Caco-2 (cell line): ENCODE data around the gene GRID1. TPM values are rescaled to one million over a fixed set of nuclear protein-coding genes. Genes with fewer than 3 reads are reported as not detected.

Experiments
- BruUV-seq: library from RNA; stranded (reverse); fragments of 400-500 nt; replicated peaks from 2 replicates; lab custom pipeline; 2021; lab: Mats Ljungman, UMichigan
- CTCF ChIA-PET: fragments of 300-600 bp; sonication (Branson Sonifier 250); formaldehyde crosslinking; loops from one replicate; lab custom pipeline; 2022; ENCODE audit warnings: antibody characterized with exemption; lab: Charles Lee
- POLR2A ChIA-PET: fragments of 300-600 bp; sonication (Branson Sonifier 250); formaldehyde crosslinking; loops from one replicate; lab custom pipeline; 2022; ENCODE audit warnings: antibody characterized with exemption; lab: Charles Lee
- DNase-seq, 2 experiments: peaks; one replicate each; pipeline versions ENCODE4 v3.0.0 to v3.0.0-alpha.2; 2020 to 2022
- H3K27me3 ChIP-seq: replicated peaks from 2 replicates; pipeline ENCODE4 v1.6.0; 2011; ENCODE audit warnings: low read length; ENCODE audit not compliant: control insufficient read depth, insufficient read depth
- H3K36me3 ChIP-seq: 2 replicates; pipeline ENCODE4 v1.5.1; 2011; ENCODE audit warnings: low read length; ENCODE audit not compliant: control insufficient read depth, insufficient read depth
- H3K4me1 ChIP-seq: fragments of 250-450 bp; sonication (Bioruptor Pico); 2 replicates; pipeline ENCODE4 v1.5.1; 2020; ENCODE audit warnings: mild to moderate bottlenecking
- H3K4me3 ChIP-seq: 2 replicates; pipeline ENCODE4 v1.5.1; 2011; ENCODE audit warnings: low read depth, mild to moderate bottlenecking, control low read depth, low read length
- H3K9me3 ChIP-seq: fragments of 250-450 bp; sonication (Bioruptor Pico); 2 replicates; pipeline ENCODE4 v1.5.1; 2020; ENCODE audit warnings: mild to moderate bottlenecking, moderate library complexity
- H3K27ac Mint-ChIP-seq: one replicate; pipeline ENCODE4 v1.8.0; 2022; ENCODE audit warnings: mixed read lengths; ENCODE audit not compliant: unreplicated experiment
- H3K27me3 Mint-ChIP-seq: one replicate; pipeline ENCODE4 v1.8.0; 2022; ENCODE audit warnings: mixed read lengths; ENCODE audit not compliant: insufficient read depth, unreplicated experiment
- H3K36me3 Mint-ChIP-seq: one replicate; pipeline ENCODE4 v1.8.0; 2022; ENCODE audit warnings: mild to moderate bottlenecking, mixed read lengths; ENCODE audit not compliant: insufficient read depth, unreplicated experiment
- H3K4me1 Mint-ChIP-seq: one replicate; pipeline ENCODE4 v1.8.0; 2022; ENCODE audit warnings: low read depth, mixed read lengths; ENCODE audit not compliant: unreplicated experiment
- H3K4me3 Mint-ChIP-seq: one replicate; pipeline ENCODE4 v1.8.0; 2022; ENCODE audit warnings: mild to moderate bottlenecking, moderate library complexity, mixed read lengths; ENCODE audit not compliant: unreplicated experiment
- H3K9me3 Mint-ChIP-seq: one replicate; pipeline ENCODE4 v1.8.0; 2022; ENCODE audit warnings: mixed read lengths; ENCODE audit not compliant: unreplicated experiment
- CTCF ChIP-seq, 2 experiments: fragments of 200-600 bp in 1 of 2; IDR thresholded peaks; 1 replicate in 1 of 2; 2 replicates in 1 of 2; pipeline versions ENCODE4 v1.5.1 to v1.8.0; 2011 to 2022; ENCODE audit warnings: antibody characterized with exemption in 1 of 2, control low read depth in 1 of 2, inconsistent platforms in 1 of 2, low read depth in 1 of 2, low read length in 1 of 2, mild to moderate bottlenecking in 1 of 2, moderate library complexity in 1 of 2; ENCODE audit not compliant: insufficient read depth in 1 of 2, severe bottlenecking in 1 of 2, unreplicated experiment in 1 of 2
- intact Hi-C: fragments of 100-400 bp; cut with micrococcal nuclease; formaldehyde crosslinking; loops from one replicate; pipeline ENCODE4 v1.10.0; 2022; ENCODE audit not compliant: unreplicated experiment
- total RNA-seq: library from RNA; stranded (reverse); gene quantifications from 2 replicates; pipeline ENCODE4 v1.2.3, GENCODE V29; 2022

Gene GRID1
- total RNA-seq, 1 experiment from 2014 or later, result 8.0 TPM

- no peak for TF ChIP-seq CTCF (IDR thresholded peaks at IDR 0.05; ENCODE audit: insufficient read depth in 1 of 2, low read depth in 1 of 2, low read length in 1 of 2, severe bottlenecking in 1 of 2, unreplicated experiment in 1 of 2)
- no peaks in the 10 kb centered on the region for H3K4me1 Mint-ChIP-seq
- Histone ChIP-seq H3K9me3 (no peaks in the 10 kb centered on the region), H3K4me3 (no peak overlapping the region), H3K36me3 (no peaks in the 10 kb centered on the region), H3K27me3 (no peaks in the 10 kb centered on the region), H3K4me1 (no peaks in the 10 kb centered on the region)
- H3K36me3 Mint-ChIP-seq, result no peaks in the 10 kb centered on the region
- POLR2A ChIA-PET, result no interaction called here
- H3K4me3 Mint-ChIP-seq, result no peak overlapping the region
- no peaks in the 10 kb centered on the region for H3K9me3 Mint-ChIP-seq
- no peak for DNase-seq
- no peak overlapping the region for H3K27ac Mint-ChIP-seq
- CTCF ChIA-PET, result no interaction called here
- intact Hi-C loops, result no loop called here
- H3K27me3 Mint-ChIP-seq, result peaks cover 10% of the 10 kb centered on the region
- no TSS peak for BruUV-seq
Observed at GRCh38 chr10:86048571-86048970, 318.0 kb downstream of the GRID1 start.

GRCh38 chr10:86047588-86047987 is 319.0 kb downstream of the GRID1 start:
- TF ChIP-seq CTCF (IDR thresholded peaks at IDR 0.05; ENCODE audit: insufficient read depth in 1 of 2, low read depth in 1 of 2, low read length in 1 of 2, severe bottlenecking in 1 of 2, unreplicated experiment in 1 of 2), result no peak
- no peak for DNase-seq
- Mint-ChIP-seq H3K4me3 (no peak overlapping the region), H3K27ac (no peak overlapping the region), H3K9me3 (no peaks in the 10 kb centered on the region), H3K27me3 (peaks cover 10% of the 10 kb centered on the region), H3K36me3 (no peaks in the 10 kb centered on the region), H3K4me1 (no peaks in the 10 kb centered on the region)
- Histone ChIP-seq H3K4me3 (no peak overlapping the region), H3K27me3 (no peaks in the 10 kb centered on the region), H3K4me1 (no peaks in the 10 kb centered on the region), H3K9me3 (no peaks in the 10 kb centered on the region), H3K36me3 (no peaks in the 10 kb centered on the region)
- intact Hi-C loops, result no loop called here
- POLR2A ChIA-PET, result no interaction called here
- CTCF ChIA-PET, result no interaction called here
- BruUV-seq, result no TSS peak

- Histone ChIP-seq H3K36me3 (no peaks in the 10 kb centered on the region), H3K9me3 (no peaks in the 10 kb centered on the region), H3K4me3 (no peak overlapping the region), H3K4me1 (no peaks in the 10 kb centered on the region), H3K27me3 (no peaks in the 10 kb centered on the region)
- no peak for TF ChIP-seq CTCF (IDR thresholded peaks at IDR 0.05; ENCODE audit: insufficient read depth in 1 of 2, low read depth in 1 of 2, low read length in 1 of 2, severe bottlenecking in 1 of 2, unreplicated experiment in 1 of 2)
- DNase-seq, result no peak
- no TSS peak for BruUV-seq
- intact Hi-C loops, result no loop called here
- Mint-ChIP-seq H3K4me1 (no peaks in the 10 kb centered on the region), H3K27ac (no peak overlapping the region), H3K27me3 (peaks cover 8% of the 10 kb centered on the region), H3K36me3 (no peaks in the 10 kb centered on the region), H3K9me3 (no peaks in the 10 kb centered on the region), H3K4me3 (no peak overlapping the region)
- ChIA-PET CTCF (no interaction called here), POLR2A (no interaction called here)
Observed at GRCh38 chr10:86046845-86047460, 319.6 kb downstream of the GRID1 start.
